DMS153 (cell line): ENCODE measurements around the gene SLC28A1.
"Not testable (repeated sequence)": the region's sequence is repeated elsewhere in the genome, so short reads cannot be mapped to it uniquely, and the experiment has no call there.

Experiments used
- DNase-seq: peaks from one replicate; lab custom pipeline; 2025; lab: John Stamatoyannopoulos, UW

The SLC28A1 gene

GRCh38 chr15:84910928-84911623, 26.6 kb downstream of the SLC28A1 start:
- no peak for DNase-seq

DNA sequence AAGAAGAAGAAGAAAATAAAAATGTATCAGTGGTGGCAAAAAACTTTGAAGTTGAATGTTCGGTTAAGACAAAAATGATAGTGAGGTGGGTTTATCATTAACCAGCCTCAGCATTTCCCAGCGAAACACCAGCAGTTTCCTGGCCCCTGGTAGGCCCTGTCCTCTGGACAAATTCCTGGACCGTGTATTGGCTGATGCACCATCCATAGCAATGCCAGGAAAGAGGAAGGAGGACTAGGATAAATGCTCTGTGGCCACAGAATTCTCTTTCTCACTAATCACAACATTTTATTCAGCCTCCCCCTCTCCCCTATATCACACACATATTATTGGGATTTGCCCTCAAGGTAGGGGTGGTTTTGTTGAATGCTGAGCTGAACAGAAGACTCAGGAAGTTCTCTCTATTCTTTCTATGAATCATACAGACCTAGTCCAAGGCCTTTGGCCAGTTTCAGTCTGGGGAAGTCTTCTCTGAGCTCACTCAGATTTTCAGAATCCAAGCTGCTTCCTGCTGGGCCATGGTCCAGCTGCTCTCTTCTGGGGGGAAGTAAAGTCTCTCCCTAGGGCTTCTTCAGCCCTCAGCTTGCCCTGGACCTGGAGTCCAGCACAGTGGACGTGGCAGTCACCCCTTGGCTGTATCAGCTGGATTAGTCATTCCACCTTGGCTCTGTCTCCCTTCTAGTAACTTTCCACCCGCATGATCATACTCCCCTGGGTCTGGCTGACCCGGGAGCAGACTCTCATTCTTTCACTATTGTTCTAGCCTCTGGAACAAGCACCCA, 27.6 kb downstream of the SLC28A1 start:
- no peak for DNase-seq

- DNase-seq, result no peak
Observed at GRCh38 chr15:84913360-84913723, 28.9 kb downstream of the SLC28A1 start.

- no peak for DNase-seq
Observed at GRCh38 chr15:84914351-84914750, 29.9 kb downstream of the SLC28A1 start.

GRCh38 chr15:84914909-84915605, 30.6 kb downstream of the SLC28A1 start:
- DNase-seq, result peak; percentile 56

DNA sequence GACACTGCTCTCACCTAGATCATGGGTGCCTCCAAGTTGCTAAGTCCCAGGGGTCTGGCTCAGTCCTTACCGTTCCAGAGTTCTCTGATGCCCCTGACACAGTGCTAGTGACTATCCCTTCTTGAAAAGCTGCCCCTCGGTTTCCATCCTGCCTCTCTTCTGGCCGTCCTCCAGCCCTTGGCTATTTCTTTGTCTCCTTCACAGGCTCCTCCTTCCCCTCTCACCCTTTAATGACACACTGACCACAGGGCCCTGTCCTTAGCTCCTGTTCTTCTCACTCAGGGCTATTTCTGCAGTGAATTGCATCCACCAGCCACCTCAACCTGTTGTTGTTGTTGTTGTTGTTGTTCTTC, 31.1 kb downstream of the SLC28A1 start:
- DNase-seq, result no peak

- DNase-seq, result no peak
Observed at GRCh38 chr15:84917452-84917851, 33.0 kb downstream of the SLC28A1 start.

DNA sequence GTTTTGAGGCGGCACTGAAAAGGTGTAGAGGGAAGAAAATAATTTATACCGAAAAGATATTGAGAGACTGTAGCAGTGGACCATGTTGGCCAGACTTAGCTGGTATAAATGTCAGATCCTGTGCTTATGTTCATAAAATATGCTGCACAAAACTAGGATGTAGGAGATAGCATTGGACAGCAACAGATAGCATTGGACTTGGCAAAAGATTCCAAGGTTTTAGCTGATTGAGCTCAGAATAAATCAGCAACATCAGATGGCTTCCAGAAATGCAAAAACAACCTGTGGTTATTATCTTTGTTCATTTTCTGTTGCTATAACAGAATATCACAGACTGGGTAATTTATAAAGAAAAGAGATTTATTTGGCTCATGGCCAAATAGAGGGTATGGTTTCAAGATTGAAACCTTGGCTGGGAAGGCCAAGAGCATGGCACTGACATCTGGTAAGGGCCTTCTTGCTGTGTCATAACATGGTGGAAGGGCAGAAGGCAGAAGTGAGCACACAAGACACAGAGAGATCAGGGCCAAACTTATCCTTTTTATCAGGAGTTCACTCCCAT, 34.7 kb downstream of the SLC28A1 start:
- DNase-seq, result no peak

- no peak for DNase-seq
Observed at GRCh38 chr15:84921121-84921520, 36.7 kb downstream of the SLC28A1 start.

DNA sequence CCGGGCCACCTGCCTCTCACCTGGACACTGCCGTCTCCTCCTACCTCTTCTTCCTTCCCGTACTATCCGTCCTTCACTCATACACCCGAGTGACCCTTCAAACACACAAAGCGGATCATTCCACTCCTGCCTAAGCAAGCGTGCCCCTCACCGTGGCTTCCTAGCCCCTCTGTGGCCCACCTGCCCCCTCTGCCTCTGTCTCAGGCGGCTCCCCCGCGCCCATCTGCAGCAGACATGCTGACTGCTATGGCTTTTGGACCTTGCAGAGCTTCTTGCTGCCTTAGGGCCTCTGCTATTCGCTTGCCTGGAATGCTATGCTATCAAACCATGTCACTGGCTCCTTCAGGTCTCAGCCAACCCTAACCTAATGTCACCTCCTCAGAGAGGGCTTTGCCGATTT, 38.1 kb downstream of the SLC28A1 start:
- no peak for DNase-seq

GRCh38 chr15:84924077-84924731, 39.7 kb downstream of the SLC28A1 start:
- no peak for DNase-seq

DNA sequence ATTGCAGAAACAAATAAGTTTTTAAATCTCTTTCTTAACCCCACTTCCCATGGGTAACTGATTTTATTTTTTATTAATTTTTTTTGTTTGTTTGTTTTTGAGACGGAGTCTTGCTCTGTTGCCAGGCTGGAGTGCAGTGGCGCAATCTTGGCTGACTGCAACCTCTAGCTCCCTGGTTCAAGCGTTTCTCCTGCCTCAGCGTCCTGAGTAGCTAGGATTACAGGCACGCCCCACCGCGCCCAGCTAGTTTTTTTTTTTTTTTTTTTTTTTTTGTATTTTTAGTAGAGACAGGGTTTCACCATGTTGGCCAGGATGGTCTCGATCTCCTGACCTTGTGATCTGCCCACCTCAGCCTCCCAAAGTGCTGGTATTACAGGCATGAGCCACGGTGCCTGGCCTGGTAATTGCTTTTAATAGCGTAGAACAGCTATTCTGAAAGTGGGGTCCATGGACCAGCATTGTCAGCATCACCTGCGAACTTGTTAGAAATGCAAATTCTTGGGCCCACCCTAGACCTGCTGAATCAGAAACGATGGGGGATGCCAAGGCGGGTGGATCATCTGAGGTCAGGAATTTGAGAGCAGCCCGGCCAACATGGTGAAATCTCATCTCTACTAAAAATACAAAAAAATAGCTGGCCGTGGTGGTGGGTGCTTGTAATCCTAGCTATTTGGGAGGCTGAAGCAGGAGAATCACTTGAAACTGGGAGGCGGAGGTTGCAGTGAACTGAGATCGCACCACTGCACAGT, 40.5 kb downstream of the SLC28A1 start:
- DNase-seq, result not testable (repeated sequence)

GRCh38 chr15:84925906-84926305, 41.4 kb downstream of the SLC28A1 start:
- no peak for DNase-seq

GRCh38 chr15:84926491-84927230, 42.2 kb downstream of the SLC28A1 start:
- DNase-seq, result no peak

DNA sequence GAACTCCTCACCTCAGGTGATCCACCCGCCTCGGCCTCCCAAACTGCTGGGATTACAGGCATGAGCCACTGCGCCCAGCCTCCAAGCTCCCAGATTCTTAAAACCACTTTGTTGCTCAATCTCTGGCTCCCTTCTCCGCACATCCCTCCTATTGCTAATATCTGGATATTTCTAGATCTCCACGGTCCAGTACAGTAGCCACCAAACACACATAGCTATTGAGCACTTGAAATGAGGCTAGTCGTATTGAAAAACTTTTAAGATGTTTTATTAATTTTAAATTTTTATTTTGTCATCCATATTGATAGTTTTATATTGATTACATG, 44.3 kb downstream of the SLC28A1 start:
- no peak for DNase-seq

DNA sequence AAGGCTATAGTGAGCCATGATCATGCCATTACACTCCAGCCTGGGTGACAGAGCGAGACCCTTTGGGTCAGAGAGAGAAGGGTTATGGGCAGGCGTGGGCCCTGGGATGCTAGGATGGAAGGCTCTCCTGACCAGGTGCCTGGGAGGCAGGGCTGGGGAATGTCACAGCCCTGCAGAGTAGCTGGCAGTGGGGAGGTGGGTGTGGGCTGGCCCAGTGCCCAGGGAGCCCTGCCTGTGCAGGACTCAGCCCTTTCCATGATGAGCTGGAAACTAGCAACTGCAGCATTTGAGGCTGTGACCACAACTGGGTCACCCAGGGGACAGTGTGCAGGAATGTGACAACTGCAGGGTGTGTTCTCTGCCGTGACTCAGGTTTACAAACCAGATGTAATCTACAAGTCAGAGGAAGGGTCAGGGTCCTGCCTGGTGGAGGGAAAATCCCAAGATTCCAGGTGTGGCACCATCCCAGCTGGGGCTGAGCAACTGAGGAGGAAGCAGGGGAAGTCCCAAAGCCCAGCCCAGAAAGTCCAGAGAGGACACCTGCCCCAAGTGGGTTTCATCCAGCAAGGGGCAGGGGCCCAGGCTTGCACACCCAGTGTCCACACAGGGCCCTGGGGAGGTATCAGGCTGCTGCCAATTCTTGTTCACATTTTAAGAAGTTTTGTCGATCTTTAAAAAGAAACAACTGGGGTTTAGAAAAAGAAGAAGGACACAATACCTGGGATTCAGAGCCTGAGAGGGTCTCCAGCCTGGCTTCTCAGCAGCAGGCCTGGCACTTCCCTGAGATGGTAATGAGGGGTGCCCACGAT, 45.5 kb downstream of the SLC28A1 start:
- no peak for DNase-seq

DNA sequence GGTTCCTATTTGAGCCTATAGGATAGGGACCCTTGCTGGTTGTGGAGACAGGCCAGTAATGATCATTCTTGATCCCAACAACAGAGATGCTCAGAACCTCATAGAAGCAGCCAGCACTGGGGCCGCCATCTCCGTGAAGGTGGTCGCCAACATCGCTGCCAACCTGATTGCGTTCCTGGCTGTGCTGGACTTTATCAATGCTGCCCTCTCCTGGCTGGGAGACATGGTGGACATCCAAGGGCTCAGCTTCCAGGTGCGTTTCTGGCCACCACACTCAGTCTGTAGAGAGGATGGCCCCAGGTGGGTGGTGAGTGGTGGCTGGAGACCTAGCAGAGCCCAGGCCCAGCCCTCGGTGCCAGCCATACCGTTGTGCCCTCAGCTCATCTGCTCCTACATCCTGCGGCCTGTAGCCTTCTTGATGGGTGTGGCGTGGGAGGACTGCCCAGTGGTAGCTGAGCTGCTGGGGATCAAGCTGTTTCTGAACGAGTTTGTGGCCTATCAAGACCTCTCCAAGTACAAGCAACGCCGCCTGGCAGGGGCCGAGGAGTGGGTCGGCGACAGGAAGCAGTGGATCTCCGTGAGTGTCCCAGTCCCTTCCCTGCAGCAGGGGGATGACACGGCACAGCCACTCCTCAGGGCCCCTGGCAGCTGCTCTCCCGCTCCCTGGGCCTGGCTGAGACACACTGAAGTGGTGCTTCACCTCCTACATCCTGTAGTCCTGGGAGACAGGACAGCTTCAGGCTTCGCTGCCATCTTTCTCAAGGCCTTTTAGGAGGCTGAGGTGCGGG, 50.7 kb downstream of the SLC28A1 start:
- no peak for DNase-seq

GRCh38 chr15:84937144-84937543, 52.7 kb downstream of the SLC28A1 start:
- DNase-seq, result no peak

DNA sequence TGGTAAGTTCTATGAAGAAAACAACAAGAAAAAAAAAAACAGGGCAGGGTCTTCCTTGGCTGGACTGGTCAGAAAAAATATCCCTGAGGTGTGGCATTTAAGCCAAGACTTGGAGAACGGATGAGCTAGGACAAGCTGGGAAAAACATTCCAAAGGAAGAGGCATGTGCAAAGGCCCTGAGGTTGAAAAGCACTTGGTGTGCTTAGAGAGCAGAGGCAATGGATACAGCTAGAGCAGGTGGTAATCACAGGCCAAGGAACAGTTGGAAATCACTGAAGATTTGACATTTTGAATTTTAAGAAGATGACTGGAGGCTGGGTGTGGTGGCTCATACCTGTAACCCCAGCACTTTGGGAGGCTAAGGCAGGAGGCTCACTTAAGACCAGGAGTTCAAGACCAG, 54.3 kb downstream of the SLC28A1 start:
- no peak for DNase-seq
